Trophoblast cell (in vitro differentiated cells and primary cell): ENCODE measurements around the gene RASL12.

Experiments used
- DNase-seq, 2 donors: peaks; one replicate each; pipeline ENCODE4 v3.0.0-alpha.2; 2016
- H2AFZ ChIP-seq: 2 replicates; pipeline ENCODE4 v1.6.1; 2013; ENCODE audit warnings: low read length, moderate library complexity, mild to moderate bottlenecking; ENCODE audit not compliant: insufficient read depth, poor library complexity
- H2AK5ac ChIP-seq: 2 replicates; pipeline ENCODE4 v1.6.1; 2013; ENCODE audit warnings: mild to moderate bottlenecking, low read length
- H2BK120ac ChIP-seq: 2 replicates; pipeline ENCODE4 v1.6.1; 2013; ENCODE audit warnings: low read length, mild to moderate bottlenecking, moderate library complexity; ENCODE audit not compliant: insufficient read depth, poor library complexity
- H2BK12ac ChIP-seq: 2 replicates; pipeline ENCODE4 v1.6.1; 2013; ENCODE audit warnings: mild to moderate bottlenecking, low read length, moderate library complexity
- H2BK5ac ChIP-seq: 2 replicates; pipeline ENCODE4 v1.6.1; 2013; ENCODE audit warnings: low read length, low read depth, moderate library complexity, mild to moderate bottlenecking; ENCODE audit not compliant: poor library complexity
- H3K14ac ChIP-seq: 2 replicates; pipeline ENCODE4 v1.6.1; 2013; ENCODE audit warnings: mild to moderate bottlenecking, low read length
- H3K18ac ChIP-seq: 2 replicates; pipeline ENCODE4 v1.6.1; 2013; ENCODE audit warnings: mild to moderate bottlenecking, low read length
- H3K23ac ChIP-seq: 2 replicates; pipeline ENCODE4 v1.6.1; 2013; ENCODE audit warnings: low read length
- H3K27ac ChIP-seq: 2 replicates; pipeline ENCODE4 v1.5.1; 2013; ENCODE audit warnings: low read depth, mild to moderate bottlenecking, inconsistent platforms, low read length, moderate library complexity
- H3K27me3 ChIP-seq: 2 replicates; pipeline ENCODE4 v1.6.1; 2013; ENCODE audit warnings: inconsistent platforms, mild to moderate bottlenecking, low read length, moderate library complexity; ENCODE audit not compliant: insufficient read depth
- H3K36me3 ChIP-seq, 2 experiments: 1 replicate in 1 of 2; 2 replicates in 1 of 2; pipeline ENCODE4 v1.6.1; 2013; ENCODE audit warnings: low read length in 2 of 2, mild to moderate bottlenecking in 2 of 2, moderate library complexity in 1 of 2; ENCODE audit not compliant: insufficient read depth in 2 of 2, control insufficient read depth in 1 of 2
- H3K4ac ChIP-seq: 2 replicates; pipeline ENCODE4 v1.6.1; 2013; ENCODE audit warnings: low read depth, mild to moderate bottlenecking, low read length, moderate library complexity
- H3K4me1 ChIP-seq, 2 experiments: 1 replicate in 1 of 2; 2 replicates in 1 of 2; pipeline ENCODE4 v1.6.1; 2013; ENCODE audit warnings: low read length in 2 of 2, mild to moderate bottlenecking in 2 of 2, moderate library complexity in 1 of 2; ENCODE audit not compliant: insufficient read depth in 2 of 2, control insufficient read depth in 1 of 2
- H3K4me2 ChIP-seq: 2 replicates; pipeline ENCODE4 v1.6.1; 2013; ENCODE audit warnings: inconsistent platforms, mild to moderate bottlenecking, low read length, moderate library complexity
- H3K4me3 ChIP-seq: 2 replicates; pipeline ENCODE4 v1.5.1; 2013; ENCODE audit warnings: mild to moderate bottlenecking, low read depth, low read length, inconsistent platforms
- H3K79me1 ChIP-seq: one replicate; pipeline ENCODE4 v1.6.1; 2013; ENCODE audit warnings: low read length
- H3K79me2 ChIP-seq: 2 replicates; pipeline ENCODE4 v1.6.1; 2013; ENCODE audit warnings: low read length, mild to moderate bottlenecking; ENCODE audit not compliant: control insufficient read depth, insufficient read depth, poor library complexity
- H3K9ac ChIP-seq: 2 replicates; pipeline ENCODE4 v1.6.1; 2013; ENCODE audit warnings: mild to moderate bottlenecking, low read length
- H3K9me3 ChIP-seq: 2 replicates; pipeline ENCODE4 v1.6.1; 2013; ENCODE audit warnings: low read depth, mild to moderate bottlenecking, control low read depth, inconsistent platforms, low read length; ENCODE audit not compliant: insufficient read depth
- H4K12ac ChIP-seq: 2 replicates; pipeline ENCODE4 v1.6.1; 2013; ENCODE audit warnings: low read depth, mild to moderate bottlenecking, low read length, moderate library complexity
- H4K8ac ChIP-seq: 2 replicates; pipeline ENCODE4 v1.6.1; 2013; ENCODE audit warnings: low read depth, mild to moderate bottlenecking, low read length, moderate library complexity
- H4K91ac ChIP-seq: one replicate; pipeline ENCODE4 v1.6.1; 2013; ENCODE audit warnings: low read depth, mild to moderate bottlenecking, low read length, moderate library complexity
- WGBS: extraction: QIAGEN DNeasy Blood & Tissue Kit; methylation state at CpG from one replicate; pipeline ENCODE4 v1.1.7; 2013; ENCODE audit warnings: missing lambda C conversion rate; ENCODE audit not compliant: insufficient read length, insufficient coverage; ENCODE audit errors: extremely low coverage; 5-methylcytosine and 5-hydroxymethylcytosine counted together

The RASL12 gene

DNA sequence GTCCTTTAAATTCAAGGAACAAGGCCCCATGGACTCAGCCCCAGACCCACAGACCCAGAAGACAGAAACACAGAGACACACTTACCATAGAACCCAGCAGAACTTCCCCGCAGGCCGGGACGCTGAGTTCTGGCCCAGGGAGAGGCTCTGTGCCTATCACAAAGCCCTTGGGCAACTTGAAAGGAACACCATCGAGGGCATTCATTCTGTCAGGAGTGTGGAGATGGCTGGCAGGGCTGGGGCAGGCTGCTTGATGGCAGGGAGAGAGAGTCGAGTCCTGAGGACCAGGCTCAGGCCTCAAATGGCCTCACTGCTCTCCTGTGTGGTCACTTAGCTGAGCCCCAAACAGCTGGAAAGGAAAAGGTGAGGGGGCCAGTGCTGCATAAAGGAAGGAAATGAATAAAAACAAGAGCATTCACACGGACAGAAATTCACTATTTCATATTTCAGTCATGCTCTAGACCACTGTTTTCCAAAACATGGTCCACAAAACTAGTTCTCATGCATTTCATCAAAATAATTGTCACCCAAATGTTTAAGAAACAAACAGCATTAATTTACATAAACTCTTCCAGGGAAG lies 38.3 kb upstream of the RASL12 start:
- H3K79me1 ChIP-seq = no peaks in the 10 kb centered on the region
- no peak overlapping the region for H3K18ac ChIP-seq
- H3K4me2 ChIP-seq = no peak overlapping the region
- H3K9me3 ChIP-seq = no peaks in the 10 kb centered on the region
- no peak overlapping the region for H3K23ac ChIP-seq
- H2AFZ ChIP-seq = no peak overlapping the region
- no peak overlapping the region for H3K4ac ChIP-seq
- peaks cover 3 to 5% of the 10 kb centered on the region in 2 experiments for H3K4me1 ChIP-seq
- no peak overlapping the region for H3K4me3 ChIP-seq
- no peak for DNase-seq
- H3K27ac ChIP-seq = no peak overlapping the region
- H3K36me3 ChIP-seq = peaks cover 0 to 3% of the 10 kb centered on the region in 2 experiments
- no CpG with 5 or more reads among the region's 6 CpGs for WGBS
- H2BK5ac ChIP-seq = no peak overlapping the region
- no peak overlapping the region for H4K91ac ChIP-seq
- H3K9ac ChIP-seq = no peak overlapping the region
- H2AK5ac ChIP-seq = no peak overlapping the region
- no peaks in the 10 kb centered on the region for H3K79me2 ChIP-seq
- H4K12ac ChIP-seq = no peak overlapping the region
- peaks cover 4% of the 10 kb centered on the region for H3K27me3 ChIP-seq
- H4K8ac ChIP-seq = no peak overlapping the region
- no peak overlapping the region for H2BK120ac ChIP-seq
- H2BK12ac ChIP-seq = no peak overlapping the region
- no peak overlapping the region for H3K14ac ChIP-seq

DNA sequence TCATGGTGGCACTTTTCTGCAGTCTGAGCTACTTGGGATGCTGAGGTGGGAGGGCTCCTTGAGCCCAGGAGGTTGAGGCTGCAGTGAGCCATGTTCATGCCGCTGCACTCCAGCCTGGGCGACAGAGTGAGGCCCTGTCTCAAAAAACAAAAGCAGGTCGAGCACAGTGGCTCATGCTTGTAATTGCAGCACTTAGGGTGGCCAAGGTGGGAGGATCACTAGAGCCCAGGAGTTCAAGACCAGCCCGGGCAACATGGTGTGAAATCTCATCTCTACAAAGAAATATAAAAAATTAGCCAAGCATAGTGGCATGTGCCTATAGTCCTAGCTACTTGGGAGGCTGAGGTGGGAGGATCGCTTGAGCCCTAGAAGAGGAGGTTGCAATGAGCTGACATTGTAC lies 37.2 kb upstream of the RASL12 start:
- Histone ChIP-seq H4K8ac (no peak overlapping the region), H3K23ac (no peak overlapping the region)
- no CpG with 5 or more reads among the region's 5 CpGs for WGBS

GRCh38 chr15:65102912-65103311 lies 35.1 kb upstream of the RASL12 start:
- no CpG with 5 or more reads among the region's 3 CpGs for WGBS
- Histone ChIP-seq H2BK12ac (no peak overlapping the region), H4K91ac (no peak overlapping the region), H3K4me1 (peaks cover 3 to 5% of the 10 kb centered on the region in 2 experiments), H3K27me3 (peaks cover 4% of the 10 kb centered on the region), H2BK5ac (no peak overlapping the region), H2AK5ac (no peak overlapping the region), H3K23ac (no peak overlapping the region), H3K36me3 (peaks cover 9 to 12% of the 10 kb centered on the region in 2 experiments), H3K9me3 (no peaks in the 10 kb centered on the region), H3K14ac (no peak overlapping the region), H3K79me2 (no peaks in the 10 kb centered on the region), H4K8ac (no peak overlapping the region), H2BK120ac (no peak overlapping the region), H3K9ac (no peak overlapping the region), H3K4me2 (no peak overlapping the region), H3K18ac (no peak overlapping the region), H3K4me3 (no peak overlapping the region), H3K4ac (no peak overlapping the region), H3K27ac (no peak overlapping the region), H3K79me1 (no peaks in the 10 kb centered on the region), H2AFZ (no peak overlapping the region), H4K12ac (no peak overlapping the region)
- DNase-seq = no peak

More for the DNA sequence above, 37.2 kb upstream of the RASL12 start:
- H3K36me3 ChIP-seq = peaks cover 0 to 6% of the 10 kb centered on the region in 2 experiments
- H3K4me2 ChIP-seq = no peak overlapping the region
- H4K12ac ChIP-seq = no peak overlapping the region
- no peak for DNase-seq
- no peaks in the 10 kb centered on the region for H3K79me1 ChIP-seq
- H2AFZ ChIP-seq = no peak overlapping the region
- H3K14ac ChIP-seq = no peak overlapping the region
- no peak overlapping the region for H2BK5ac ChIP-seq
- H3K4ac ChIP-seq = no peak overlapping the region
- no peak overlapping the region for H3K9ac ChIP-seq
- peaks cover 3 to 5% of the 10 kb centered on the region in 2 experiments for H3K4me1 ChIP-seq
- no peak overlapping the region for H3K4me3 ChIP-seq
- H2BK120ac ChIP-seq = no peak overlapping the region
- no peak overlapping the region for H4K91ac ChIP-seq
- H2BK12ac ChIP-seq = no peak overlapping the region
- no peak overlapping the region for H3K18ac ChIP-seq
- H3K27me3 ChIP-seq = peaks cover 4% of the 10 kb centered on the region
- no peaks in the 10 kb centered on the region for H3K79me2 ChIP-seq
- H3K27ac ChIP-seq = no peak overlapping the region
- H2AK5ac ChIP-seq = no peak overlapping the region
- no peaks in the 10 kb centered on the region for H3K9me3 ChIP-seq

DNA sequence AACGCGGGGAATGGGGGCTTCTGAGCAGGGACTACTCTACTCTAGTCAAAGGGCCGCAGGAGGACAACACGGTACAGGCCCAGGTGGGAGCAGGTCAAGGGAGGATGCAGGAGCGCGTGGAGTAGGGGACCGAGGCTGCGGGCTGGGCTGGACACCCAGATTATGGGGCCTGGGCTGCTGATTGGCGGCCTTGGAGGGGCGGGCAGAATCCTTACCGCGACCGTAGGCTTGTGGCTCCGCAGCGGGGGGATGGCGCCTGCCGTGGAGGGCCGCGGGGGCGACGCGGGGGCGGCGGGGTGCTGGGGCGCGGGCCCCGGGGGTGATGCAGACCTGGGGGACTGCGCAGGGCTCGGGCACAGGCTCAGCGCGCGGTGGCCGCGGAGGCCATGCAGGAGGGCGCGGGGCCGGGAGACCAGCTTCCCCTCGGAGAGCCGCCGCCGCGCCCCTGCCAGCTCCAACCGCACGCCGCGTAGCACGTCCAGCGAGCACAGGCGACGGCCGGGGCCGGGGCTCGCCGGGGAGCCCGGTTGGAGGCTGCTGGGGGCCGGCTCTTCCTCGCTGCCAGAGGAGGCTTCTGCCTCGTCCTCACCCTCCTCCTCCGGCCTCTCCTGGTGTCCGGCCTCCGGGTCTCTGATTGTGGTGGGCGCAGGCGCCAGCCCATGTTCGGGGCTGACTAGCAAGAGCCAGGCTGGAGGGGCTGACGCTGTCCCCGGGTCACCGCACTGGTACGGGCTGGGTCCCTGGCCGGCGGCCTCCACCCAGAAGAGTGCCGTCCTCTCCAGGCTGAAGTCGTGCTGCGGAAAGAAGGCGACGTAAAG lies 34.3 kb upstream of the RASL12 start:
- H2AFZ ChIP-seq = no peak overlapping the region
- H3K14ac ChIP-seq = no peak overlapping the region
- H3K27me3 ChIP-seq = peaks cover 4% of the 10 kb centered on the region
- H3K4ac ChIP-seq = no peak overlapping the region
- no peak overlapping the region for H3K23ac ChIP-seq
- H3K18ac ChIP-seq = no peak overlapping the region
- H3K4me3 ChIP-seq = peak overlapping the region; percentile 5
- no peaks in the 10 kb centered on the region for H3K9me3 ChIP-seq
- H2BK120ac ChIP-seq = no peak overlapping the region
- peak overlapping the region; percentile 44 for H3K4me2 ChIP-seq
- no peak overlapping the region for H4K91ac ChIP-seq
- no peak overlapping the region for H2BK5ac ChIP-seq
- no CpG with 5 or more reads among the region's 75 CpGs for WGBS
- H3K36me3 ChIP-seq = peaks cover 12 to 15% of the 10 kb centered on the region in 2 experiments
- no peak overlapping the region for H4K8ac ChIP-seq
- H2BK12ac ChIP-seq = no peak overlapping the region
- H3K9ac ChIP-seq = no peak overlapping the region
- no peak overlapping the region for H2AK5ac ChIP-seq
- H3K4me1 ChIP-seq = peaks cover 3 to 5% of the 10 kb centered on the region in 2 experiments
- DNase-seq = no peak
- no peaks in the 10 kb centered on the region for H3K79me2 ChIP-seq
- no peaks in the 10 kb centered on the region for H3K79me1 ChIP-seq
- H3K27ac ChIP-seq = no peak overlapping the region
- no peak overlapping the region for H4K12ac ChIP-seq
